HepG2 (cell line): ENCODE results near the gene IL27RA. TPM values are rescaled to one million over a fixed set of nuclear protein-coding genes. Genes with fewer than 3 reads are reported as not detected.

Source experiments
- ATAC-seq: fragments of 200-7000 bp; cut with Tn5 transposase; 3 replicates; pipeline ENCODE4 v1.9.1; 2020; ENCODE audit warnings: mild to moderate bottlenecking, moderate library complexity
- BruUV-seq: library from RNA; stranded (reverse); fragments of 400-500 nt; replicated peaks from 2 replicates; lab custom pipeline; 2021; lab: Mats Ljungman, UMichigan
- CTCF ChIA-PET: fragments of 300-600 bp; formaldehyde crosslinking; extraction: SDS; loops from one replicate; lab custom pipeline; 2021; ENCODE audit warnings: low total read pairs, inconsistent platforms, low intra/inter-chr PET ratio; lab: Yijun Ruan, JAX
- POLR2A ChIA-PET: fragments of 350-600 bp; sonication (Branson Sonifier 250); formaldehyde crosslinking; loops from one replicate; lab custom pipeline; 2020; ENCODE audit warnings: antibody characterized with exemption, inconsistent platforms; lab: Yijun Ruan, JAX
- DNase-seq: peaks from one replicate; pipeline ENCODE4 v3.0.0-alpha.2; 2015; ENCODE audit warnings: low spot score
- FAIRE-seq: peaks from 3 replicates; lab custom pipeline; 2011; peaks lifted over from hg19 to GRCh38; lab: Jason Lieb, UNC
- H2AFZ ChIP-seq: one replicate; pipeline ENCODE4 v1.6.1; 2011; ENCODE audit warnings: low read length, inconsistent platforms
- H3K27ac ChIP-seq: fragments of 300-600 bp; 3 replicates; pipeline ENCODE4 v1.8.0; 2011; ENCODE audit warnings: mixed run types, mild to moderate bottlenecking, mixed read lengths, low read length, inconsistent platforms; ENCODE audit not compliant: insufficient read depth; ENCODE audit errors: extremely low read length
- H3K27me3 ChIP-seq, 2 experiments: fragments of 200-600 bp in 1 of 2; 2 replicates in 1 of 2; 3 replicates in 1 of 2; pipeline versions ENCODE4 v1.6.0 to v1.8.0; 2011; ENCODE audit warnings: low read length in 2 of 2, mild to moderate bottlenecking in 2 of 2, moderate library complexity in 2 of 2, inconsistent platforms in 1 of 2; ENCODE audit not compliant: insufficient read depth in 2 of 2, control insufficient read depth in 1 of 2
- H3K36me3 ChIP-seq, 2 experiments: fragments of 200-600 bp in 1 of 2; replicated peaks in 1 of 2; 2 replicates in 1 of 2; 3 replicates in 1 of 2; pipeline versions ENCODE4 v1.5.1 to v1.8.0; 2011; ENCODE audit warnings: low read length in 2 of 2, inconsistent platforms in 1 of 2; ENCODE audit not compliant: insufficient read depth in 2 of 2, control insufficient read depth in 1 of 2
- H3K4me1 ChIP-seq: 2 replicates; pipeline ENCODE4 v1.5.1; 2012; ENCODE audit warnings: low read length, inconsistent platforms; ENCODE audit not compliant: insufficient read depth
- H3K4me2 ChIP-seq: 2 replicates; pipeline ENCODE4 v1.6.0; 2011; ENCODE audit warnings: low read depth, low read length, inconsistent platforms
- H3K4me3 ChIP-seq, 3 experiments: fragments of 200-600 bp in 1 of 3; sonication (generic), shearing (Covaris generic) in 1 of 3; replicated peaks in 1 of 3; 2 replicates each; pipeline ENCODE4 v1.5.1; 2011 to 2016; ENCODE audit warnings: low read length in 3 of 3, inconsistent platforms in 2 of 3, low read depth in 2 of 3, mild to moderate bottlenecking in 2 of 3, control low read depth in 1 of 3, mixed read lengths in 1 of 3; ENCODE audit not compliant: insufficient read depth in 1 of 3
- H3K79me2 ChIP-seq: one replicate; pipeline ENCODE4 v1.6.1; 2011; ENCODE audit warnings: low read length, inconsistent platforms; ENCODE audit not compliant: insufficient read depth
- H3K9ac ChIP-seq: 2 replicates; pipeline ENCODE4 v1.6.0; 2011; ENCODE audit warnings: mild to moderate bottlenecking, low read depth, low read length, inconsistent platforms; ENCODE audit not compliant: insufficient read depth
- H3K9me3 ChIP-seq: 2 replicates; pipeline ENCODE4 v1.5.1; 2012; ENCODE audit warnings: mild to moderate bottlenecking, low read length
- H4K20me1 ChIP-seq: 2 replicates; pipeline ENCODE4 v1.6.0; 2011; ENCODE audit warnings: inconsistent platforms, mild to moderate bottlenecking, low read length, moderate library complexity; ENCODE audit not compliant: insufficient read depth
- ELF3 ChIP-seq: IDR thresholded peaks from 2 replicates; pipeline ENCODE4 v1.6.1; 2016; ENCODE audit warnings: missing genetic modification reagents, missing compliant biosample characterization
- HCFC1 ChIP-seq: fragments of 150-350 bp; IDR thresholded peaks from 2 replicates; pipeline ENCODE4 v1.6.1; 2014; ENCODE audit warnings: low read depth, low read length
- MIER2 ChIP-seq: IDR thresholded peaks from 2 replicates; pipeline ENCODE4 v1.6.1; 2016; ENCODE audit warnings: missing biosample characterization, missing genetic modification reagents
- NFYC ChIP-seq: IDR thresholded peaks from 2 replicates; pipeline ENCODE4 v1.6.1; 2016; ENCODE audit warnings: missing genetic modification reagents, missing compliant biosample characterization
- NR2F2 ChIP-seq: IDR thresholded peaks from 2 replicates; pipeline ENCODE4 v1.6.1; 2012; ENCODE audit warnings: low read depth, inconsistent platforms, borderline replicate concordance
- REXO4 ChIP-seq: sonication (generic); formaldehyde crosslinking; IDR thresholded peaks from 2 replicates; pipeline ENCODE4 v1.8.0; 2022; ENCODE audit warnings: missing genetic modification reagents, mild to moderate bottlenecking, borderline replicate concordance
- SAFB2 ChIP-seq: sonication (generic); formaldehyde crosslinking; IDR thresholded peaks from 2 replicates; pipeline ENCODE4 v1.5.1; 2020; ENCODE audit warnings: missing genetic modification reagents, low read depth, mild to moderate bottlenecking, borderline replicate concordance
- ZNF235 ChIP-seq: sonication (generic); formaldehyde crosslinking; IDR thresholded peaks from 2 replicates; pipeline ENCODE4 v1.8.1; 2023; ENCODE audit warnings: mild to moderate bottlenecking, missing genetic modification reagents, borderline replicate concordance
- ZNF3 ChIP-seq: IDR thresholded peaks from 2 replicates; pipeline ENCODE4 v1.7.0; 2017; ENCODE audit warnings: inconsistent platforms
- ZNF558 ChIP-seq: sonication (generic); formaldehyde crosslinking; IDR thresholded peaks from 2 replicates; pipeline ENCODE4 v1.9.0; 2022; ENCODE audit warnings: mild to moderate bottlenecking, missing genetic modification reagents, borderline replicate concordance
- ZNF589 ChIP-seq: sonication (generic); formaldehyde crosslinking; conservative IDR thresholded peaks from 2 replicates; pipeline ENCODE4 v1.8.0; 2022; ENCODE audit warnings: mild to moderate bottlenecking, moderate library complexity, missing genetic modification reagents
- ZNF605 ChIP-seq: sonication (generic); formaldehyde crosslinking; IDR thresholded peaks from 2 replicates; pipeline ENCODE4 v1.8.0; 2022; ENCODE audit warnings: mild to moderate bottlenecking, missing genetic modification reagents
- WGBS: methylation state at CpG from one replicate; pipeline ENCODE4 v1.1.6; 2017; ENCODE audit warnings: low lambda C conversion rate; 5-methylcytosine and 5-hydroxymethylcytosine counted together
- in situ Hi-C: cut with HindIII; loops from 2 replicates; pipeline ENCODE4 v1.10.0; 2017; ENCODE audit warnings: low pct_unique_long_range_greater_than_20kb; ENCODE audit not compliant: extremely low pct_ligation_motif_present
- intact Hi-C: fragments of 100-400 bp; cut with micrococcal nuclease; formaldehyde crosslinking; loops from one replicate; pipeline ENCODE4 v1.10.0; 2022; ENCODE audit not compliant: unreplicated experiment
- polyA plus RNA-seq, 8 experiments: library from polyadenylated mRNA; depleted of rRNA in 3 of 8; stranded (reverse) in 7 of 8; unstranded in 1 of 8; fragments of >200 nt; fragmentation: Illumina TruSeq in 4 of 8; extraction: Trizol in 4 of 8; gene quantifications; 2 replicates each; pipeline versions ENCODE4 v1.2.1 to v1.2.3, GENCODE V29; 2011 to 2016; ENCODE audit warnings: low read depth in 4 of 8, missing spikeins in 1 of 8, mixed read lengths in 1 of 8; ENCODE audit not compliant: insufficient read depth in 1 of 8
- total RNA-seq, 5 experiments: library from RNA; depleted of rRNA; stranded (reverse); fragments of >200 nt; fragmentation: Illumina TruSeq; extraction: Trizol; gene quantifications; 2 replicates each; pipeline ENCODE4 v1.2.3, GENCODE V29; 2016; ENCODE audit warnings: low read depth in 1 of 5
- TF ChIP-seq, protein P1 (sequence below): sonication (generic); formaldehyde crosslinking; IDR thresholded peaks from 2 replicates; pipeline ENCODE4 v1.4.0; 2020; ENCODE audit warnings: low read depth, missing genetic modification reagents
- TF ChIP-seq, protein P2 (sequence below): sonication (generic); formaldehyde crosslinking; IDR thresholded peaks from 2 replicates; pipeline ENCODE4 v1.4.0; 2020; ENCODE audit warnings: missing genetic modification reagents, borderline replicate concordance

IL27RA gene
- total and polyA plus RNA-seq, 2 of the 13 experiments (the other 11 are each of a cell fraction or from before 2014, with no cell fraction given) = 3.5 to 8.1 TPM

DNA sequence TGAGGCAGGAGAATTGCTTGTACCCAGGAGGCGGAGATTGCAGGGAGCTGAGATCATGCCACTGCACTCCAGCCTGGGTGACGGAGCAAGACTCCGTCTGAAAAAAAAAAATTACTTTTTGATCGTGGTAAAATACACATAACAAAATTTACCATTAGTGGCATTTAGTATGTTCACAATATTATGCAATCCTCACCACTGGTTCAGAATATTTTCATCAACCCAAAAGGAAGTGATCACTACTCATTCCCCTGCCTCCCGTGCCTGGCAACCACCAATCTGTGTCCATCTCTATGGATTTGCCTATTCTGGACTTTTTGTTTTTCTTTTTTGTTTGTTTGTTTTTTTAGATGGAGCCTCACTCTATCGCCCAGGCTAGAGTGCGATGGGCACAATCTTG is 31.5 kb downstream of the IL27RA start:
- H3K4me2 ChIP-seq = no peak overlapping the region
- ATAC-seq (no peak), FAIRE-seq (no peak), DNase-seq (no peak)
- intact Hi-C loops (no loop called here), in situ Hi-C loops (loop anchor here (25.0 kb wide), 1 partner anchor 301 kb away; the partner anchor contains the start of genes C19orf53 and MRI1)
- H3K9me3 ChIP-seq = no peaks in the 10 kb centered on the region
- CTCF ChIA-PET = no interaction called here
- H3K27me3 ChIP-seq = no peaks in the 10 kb centered on the region
- no peak overlapping the region for H3K9ac ChIP-seq
- no peaks in the 10 kb centered on the region for H3K79me2 ChIP-seq
- no peaks in the 10 kb centered on the region for H3K36me3 ChIP-seq
- H4K20me1 ChIP-seq = no peaks in the 10 kb centered on the region
- H3K4me1 ChIP-seq = peaks cover 45% of the 10 kb centered on the region
- BruUV-seq = no TSS peak
- POLR2A ChIA-PET = interaction anchor here (5.7 kb wide), 1 partner anchor 9 kb away, joined by 62 read pairs; the partner anchor contains the start of gene MISP3
- H2AFZ ChIP-seq = no peak overlapping the region
- 56% methylated on average over 7 of the region's 7 CpGs for WGBS
- no peak overlapping the region for H3K4me3 ChIP-seq
- no peak overlapping the region for H3K27ac ChIP-seq
- TF ChIP-seq SAFB2 (no peak), ELF3 (CRISPR knock-in tag) (no peak), NR2F2 (no peak), ZNF558 (CRISPR knock-in tag) (no peak), ZNF3 (CRISPR knock-in tag) (no peak), NFYC (CRISPR knock-in tag) (no peak), REXO4 (no peak), MIER2 (no peak), HCFC1 (no peak), ZNF605 (CRISPR knock-in tag) (no peak), ZNF589 (CRISPR knock-in tag) (no peak), ZNF235 (CRISPR knock-in tag) (no peak)
- TF ChIP-seq, protein P1, sequence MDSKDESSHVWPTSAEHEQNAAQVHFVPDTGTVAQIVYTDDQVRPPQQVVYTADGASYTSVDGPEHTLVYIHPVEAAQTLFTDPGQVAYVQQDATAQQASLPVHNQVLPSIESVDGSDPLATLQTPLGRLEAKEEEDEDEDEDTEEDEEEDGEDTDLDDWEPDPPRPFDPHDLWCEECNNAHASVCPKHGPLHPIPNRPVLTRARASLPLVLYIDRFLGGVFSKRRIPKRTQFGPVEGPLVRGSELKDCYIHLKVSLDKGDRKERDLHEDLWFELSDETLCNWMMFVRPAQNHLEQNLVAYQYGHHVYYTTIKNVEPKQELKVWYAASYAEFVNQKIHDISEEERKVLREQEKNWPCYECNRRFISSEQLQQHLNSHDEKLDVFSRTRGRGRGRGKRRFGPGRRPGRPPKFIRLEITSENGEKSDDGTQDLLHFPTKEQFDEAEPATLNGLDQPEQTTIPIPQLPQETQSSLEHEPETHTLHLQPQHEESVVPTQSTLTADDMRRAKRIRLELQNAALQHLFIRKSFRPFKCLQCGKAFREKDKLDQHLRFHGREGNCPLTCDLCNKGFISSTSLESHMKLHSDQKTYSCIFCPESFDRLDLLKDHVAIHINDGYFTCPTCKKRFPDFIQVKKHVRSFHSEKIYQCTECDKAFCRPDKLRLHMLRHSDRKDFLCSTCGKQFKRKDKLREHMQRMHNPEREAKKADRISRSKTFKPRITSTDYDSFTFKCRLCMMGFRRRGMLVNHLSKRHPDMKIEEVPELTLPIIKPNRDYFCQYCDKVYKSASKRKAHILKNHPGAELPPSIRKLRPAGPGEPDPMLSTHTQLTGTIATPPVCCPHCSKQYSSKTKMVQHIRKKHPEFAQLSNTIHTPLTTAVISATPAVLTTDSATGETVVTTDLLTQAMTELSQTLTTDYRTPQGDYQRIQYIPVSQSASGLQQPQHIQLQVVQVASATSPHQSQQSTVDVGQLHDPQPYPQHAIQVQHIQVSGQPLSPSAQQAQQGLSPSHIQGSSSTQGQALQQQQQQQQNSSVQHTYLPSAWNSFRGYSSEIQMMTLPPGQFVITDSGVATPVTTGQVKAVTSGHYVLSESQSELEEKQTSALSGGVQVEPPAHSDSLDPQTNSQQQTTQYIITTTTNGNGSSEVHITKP (CRISPR knock-in tag) = no peak
- TF ChIP-seq, protein P2, sequence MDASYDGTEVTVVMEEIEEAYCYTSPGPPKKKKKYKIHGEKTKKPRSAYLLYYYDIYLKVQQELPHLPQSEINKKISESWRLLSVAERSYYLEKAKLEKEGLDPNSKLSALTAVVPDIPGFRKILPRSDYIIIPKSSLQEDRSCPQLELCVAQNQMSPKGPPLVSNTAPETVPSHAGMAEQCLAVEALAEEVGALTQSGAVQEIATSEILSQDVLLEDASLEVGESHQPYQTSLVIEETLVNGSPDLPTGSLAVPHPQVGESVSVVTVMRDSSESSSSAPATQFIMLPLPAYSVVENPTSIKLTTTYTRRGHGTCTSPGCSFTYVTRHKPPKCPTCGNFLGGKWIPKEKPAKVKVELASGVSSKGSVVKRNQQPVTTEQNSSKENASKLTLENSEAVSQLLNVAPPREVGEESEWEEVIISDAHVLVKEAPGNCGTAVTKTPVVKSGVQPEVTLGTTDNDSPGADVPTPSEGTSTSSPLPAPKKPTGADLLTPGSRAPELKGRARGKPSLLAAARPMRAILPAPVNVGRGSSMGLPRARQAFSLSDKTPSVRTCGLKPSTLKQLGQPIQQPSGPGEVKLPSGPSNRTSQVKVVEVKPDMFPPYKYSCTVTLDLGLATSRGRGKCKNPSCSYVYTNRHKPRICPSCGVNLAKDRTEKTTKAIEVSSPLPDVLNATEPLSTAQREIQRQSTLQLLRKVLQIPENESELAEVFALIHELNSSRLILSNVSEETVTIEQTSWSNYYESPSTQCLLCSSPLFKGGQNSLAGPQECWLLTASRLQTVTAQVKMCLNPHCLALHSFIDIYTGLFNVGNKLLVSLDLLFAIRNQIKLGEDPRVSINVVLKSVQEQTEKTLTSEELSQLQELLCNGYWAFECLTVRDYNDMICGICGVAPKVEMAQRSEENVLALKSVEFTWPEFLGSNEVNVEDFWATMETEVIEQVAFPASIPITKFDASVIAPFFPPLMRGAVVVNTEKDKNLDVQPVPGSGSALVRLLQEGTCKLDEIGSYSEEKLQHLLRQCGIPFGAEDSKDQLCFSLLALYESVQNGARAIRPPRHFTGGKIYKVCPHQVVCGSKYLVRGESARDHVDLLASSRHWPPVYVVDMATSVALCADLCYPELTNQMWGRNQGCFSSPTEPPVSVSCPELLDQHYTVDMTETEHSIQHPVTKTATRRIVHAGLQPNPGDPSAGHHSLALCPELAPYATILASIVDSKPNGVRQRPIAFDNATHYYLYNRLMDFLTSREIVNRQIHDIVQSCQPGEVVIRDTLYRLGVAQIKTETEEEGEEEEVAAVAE (CRISPR knock-in tag) = no peak
